NCI-H1417 treated with DMSO at 0.1 percent for 48 hours (cell line): Measurements from ENCODE around the gene GFY.

ENCODE experiments used
- DNase-seq: peaks from one replicate; lab custom pipeline; 2025; lab: John Stamatoyannopoulos, UW

Gene GFY

GRCh38 chr19:49428547-49429451 lies 3.6 kb downstream of the GFY start:
- DNase-seq: no peak

- no peak for DNase-seq
These were observed 5.0 kb downstream of the GFY start for GRCh38 chr19:49430172-49430677.

GRCh38 chr19:49430678-49431329 lies 5.6 kb downstream of the GFY start:
- DNase-seq: no peak

- DNase-seq: no peak
These were observed 6.2 kb downstream of the GFY start for GRCh38 chr19:49431330-49431749.

- no peak for DNase-seq
These were observed 7.2 kb downstream of the GFY start for GRCh38 chr19:49432141-49433073.

GRCh38 chr19:49433240-49433901 lies 8.2 kb downstream of the GFY start:
- no peak for DNase-seq

- DNase-seq: no peak
These were observed 9.9 kb downstream of the GFY start for GRCh38 chr19:49434907-49435583.

- DNase-seq: no peak
These were observed 10.5 kb downstream of the GFY start for GRCh38 chr19:49435670-49436069.

GRCh38 chr19:49436381-49437017 lies 11.3 kb downstream of the GFY start:
- no peak for DNase-seq

GRCh38 chr19:49437231-49437630 lies 12.0 kb downstream of the GFY start:
- DNase-seq: no peak

- DNase-seq: no peak
These were observed 13.1 kb downstream of the GFY start for GRCh38 chr19:49438261-49438660.

GRCh38 chr19:49439836-49440235 lies 14.6 kb downstream of the GFY start:
- no peak for DNase-seq

GRCh38 chr19:49440439-49441209 lies 15.4 kb downstream of the GFY start:
- DNase-seq: no peak

GRCh38 chr19:49441210-49441959 lies 16.2 kb downstream of the GFY start, which contains the start of gene SLC17A7:
TSS of gene SLC17A7 (minus strand) at chr19:49441527. CDS start at chr19:49441379, 148 bp downstream.
- no peak for DNase-seq

- DNase-seq: no peak
These were observed 16.8 kb downstream of the GFY start for GRCh38 chr19:49441960-49442350.

- DNase-seq: no peak
These were observed 17.2 kb downstream of the GFY start for GRCh38 chr19:49442354-49442753.

GRCh38 chr19:49442771-49443365 lies 17.7 kb downstream of the GFY start:
- DNase-seq: no peak

- peak; percentile 77 for DNase-seq
These were observed 18.3 kb downstream of the GFY start for GRCh38 chr19:49443366-49444099.
